Mesenchymal stem cell (in vitro differentiated cells and primary cell): ENCODE data around the gene TUT7.

Experiments used
- DNase-seq: peaks from one replicate; pipeline ENCODE4 v3.0.0-alpha.2; 2013
- H2AFZ ChIP-seq: one replicate; pipeline ENCODE4 v1.6.1; 2013; ENCODE audit warnings: low read depth, mild to moderate bottlenecking, control low read depth, inconsistent platforms, low read length, moderate library complexity
- H2AK5ac ChIP-seq: 2 replicates; pipeline ENCODE4 v1.6.1; 2013; ENCODE audit warnings: low read length, moderate library complexity, mild to moderate bottlenecking, inconsistent platforms; ENCODE audit not compliant: severe bottlenecking
- H2BK120ac ChIP-seq: one replicate; pipeline ENCODE4 v1.6.1; 2013; ENCODE audit warnings: low read depth, mild to moderate bottlenecking, inconsistent platforms, low read length, moderate library complexity
- H2BK12ac ChIP-seq, 2 experiments: one replicate each; pipeline ENCODE4 v1.6.1; 2013; ENCODE audit warnings: inconsistent platforms in 2 of 2, low read length in 2 of 2, mild to moderate bottlenecking in 2 of 2, moderate library complexity in 2 of 2, control low read depth in 1 of 2
- H2BK15ac ChIP-seq: one replicate; pipeline ENCODE4 v1.6.1; 2013; ENCODE audit warnings: mild to moderate bottlenecking, low read depth, inconsistent platforms; ENCODE audit not compliant: poor library complexity, severe bottlenecking
- H2BK5ac ChIP-seq: 2 replicates; pipeline ENCODE4 v1.6.1; 2013; ENCODE audit warnings: low read depth, mild to moderate bottlenecking, low read length, control low read depth, inconsistent platforms; ENCODE audit not compliant: poor library complexity, severe bottlenecking
- H3K14ac ChIP-seq, 2 experiments: one replicate each; pipeline ENCODE4 v1.6.1; 2013; ENCODE audit warnings: inconsistent platforms in 2 of 2, low read length in 2 of 2, control low read depth in 1 of 2, mild to moderate bottlenecking in 1 of 2, moderate library complexity in 1 of 2
- H3K18ac ChIP-seq, 2 experiments: one replicate each; pipeline ENCODE4 v1.6.1; 2013; ENCODE audit warnings: inconsistent platforms in 2 of 2, low read length in 2 of 2, control low read depth in 1 of 2, low read depth in 1 of 2, mild to moderate bottlenecking in 1 of 2
- H3K23ac ChIP-seq, 2 experiments: one replicate each; pipeline ENCODE4 v1.6.1; 2013; ENCODE audit warnings: inconsistent platforms in 2 of 2, low read length in 2 of 2, mild to moderate bottlenecking in 2 of 2, moderate library complexity in 2 of 2, control low read depth in 1 of 2
- H3K27ac ChIP-seq: 2 replicates; pipeline ENCODE4 v1.5.1; 2013; ENCODE audit warnings: mild to moderate bottlenecking, moderate library complexity, low read length, control low read depth, inconsistent platforms; ENCODE audit not compliant: poor library complexity, severe bottlenecking
- H3K27me3 ChIP-seq, 2 experiments: 2 replicates each; pipeline versions ENCODE4 v1.6.1 to v1.7.0; 2013; ENCODE audit warnings: low read length in 2 of 2, mild to moderate bottlenecking in 2 of 2, moderate library complexity in 2 of 2, control low read depth in 1 of 2, inconsistent platforms in 1 of 2; ENCODE audit not compliant: control insufficient read depth in 1 of 2, insufficient read depth in 1 of 2
- H3K36me3 ChIP-seq, 2 experiments: 2 replicates each; pipeline versions ENCODE4 v1.6.1 to v1.7.0; 2013; ENCODE audit warnings: low read length in 2 of 2, control low read depth in 1 of 2, inconsistent platforms in 1 of 2, low read depth in 1 of 2, mild to moderate bottlenecking in 1 of 2; ENCODE audit not compliant: insufficient read depth in 2 of 2, control insufficient read depth in 1 of 2
- H3K4ac ChIP-seq, 2 experiments: one replicate each; pipeline ENCODE4 v1.6.1; 2013; ENCODE audit warnings: inconsistent platforms in 2 of 2, low read length in 2 of 2, mild to moderate bottlenecking in 2 of 2, moderate library complexity in 2 of 2, control low read depth in 1 of 2, low read depth in 1 of 2
- H3K4me1 ChIP-seq: 2 replicates; pipeline ENCODE4 v1.6.1; 2013; ENCODE audit warnings: low read depth, low read length, control low read depth; ENCODE audit not compliant: control insufficient read depth, insufficient read depth
- H3K4me2 ChIP-seq: 2 replicates; pipeline ENCODE4 v1.6.1; 2013; ENCODE audit warnings: low read length, mild to moderate bottlenecking, inconsistent platforms; ENCODE audit not compliant: poor library complexity, severe bottlenecking
- H3K4me3 ChIP-seq, 2 experiments: 2 replicates each; pipeline versions ENCODE4 v1.5.1 to v1.7.0; 2013; ENCODE audit warnings: low read length in 2 of 2, mild to moderate bottlenecking in 2 of 2, control low read depth in 1 of 2, low read depth in 1 of 2; ENCODE audit not compliant: insufficient read depth in 1 of 2
- H3K79me1 ChIP-seq: replicated peaks from 2 replicates; pipeline ENCODE4 v1.6.1; 2013; ENCODE audit warnings: mild to moderate bottlenecking, control low read depth, low read length, inconsistent platforms; ENCODE audit not compliant: poor library complexity, severe bottlenecking
- H3K9ac ChIP-seq: 2 replicates; pipeline ENCODE4 v1.7.0; 2013; ENCODE audit warnings: mild to moderate bottlenecking, low read length, moderate library complexity
- H3K9me3 ChIP-seq: 2 replicates; pipeline ENCODE4 v1.7.0; 2013; ENCODE audit warnings: mild to moderate bottlenecking, low read length; ENCODE audit not compliant: control insufficient read depth
- H4K8ac ChIP-seq: one replicate; pipeline ENCODE4 v1.6.1; 2013; ENCODE audit warnings: inconsistent platforms, mild to moderate bottlenecking, low read length, moderate library complexity
- H4K91ac ChIP-seq: one replicate; pipeline ENCODE4 v1.6.1; 2013; ENCODE audit warnings: mild to moderate bottlenecking, low read length, inconsistent platforms
- WGBS: methylation state at CpG from one replicate; pipeline ENCODE4 v1.1.7; 2013; ENCODE audit warnings: mixed read lengths; 5-methylcytosine and 5-hydroxymethylcytosine counted together

The TUT7 gene

DNA sequence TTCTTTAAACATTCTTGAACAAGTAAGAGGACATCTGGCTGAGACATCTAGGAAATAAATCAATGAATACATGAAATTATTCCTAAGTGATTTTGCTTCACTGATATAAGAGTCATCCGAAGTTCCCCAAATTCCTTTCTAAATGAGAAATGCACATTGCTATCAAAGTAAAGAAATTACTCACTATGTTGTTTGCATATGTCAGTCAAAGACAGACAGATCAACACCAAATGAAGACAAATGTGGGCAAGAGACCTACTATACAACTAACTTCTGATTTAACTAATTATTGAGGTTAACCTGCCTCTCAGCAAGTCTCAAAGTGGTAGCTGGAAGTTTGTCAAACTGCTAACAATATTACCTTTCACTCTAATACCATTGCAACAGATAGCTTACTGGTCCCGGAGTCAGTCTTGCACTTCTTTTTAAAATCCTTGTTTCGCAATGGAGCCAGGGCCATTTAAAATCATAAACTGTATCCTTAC, 13.2 kb downstream of the TUT7 start:
- peaks cover 10 to 100% of the 10 kb centered on the region in 2 experiments for H3K36me3 ChIP-seq

DNA sequence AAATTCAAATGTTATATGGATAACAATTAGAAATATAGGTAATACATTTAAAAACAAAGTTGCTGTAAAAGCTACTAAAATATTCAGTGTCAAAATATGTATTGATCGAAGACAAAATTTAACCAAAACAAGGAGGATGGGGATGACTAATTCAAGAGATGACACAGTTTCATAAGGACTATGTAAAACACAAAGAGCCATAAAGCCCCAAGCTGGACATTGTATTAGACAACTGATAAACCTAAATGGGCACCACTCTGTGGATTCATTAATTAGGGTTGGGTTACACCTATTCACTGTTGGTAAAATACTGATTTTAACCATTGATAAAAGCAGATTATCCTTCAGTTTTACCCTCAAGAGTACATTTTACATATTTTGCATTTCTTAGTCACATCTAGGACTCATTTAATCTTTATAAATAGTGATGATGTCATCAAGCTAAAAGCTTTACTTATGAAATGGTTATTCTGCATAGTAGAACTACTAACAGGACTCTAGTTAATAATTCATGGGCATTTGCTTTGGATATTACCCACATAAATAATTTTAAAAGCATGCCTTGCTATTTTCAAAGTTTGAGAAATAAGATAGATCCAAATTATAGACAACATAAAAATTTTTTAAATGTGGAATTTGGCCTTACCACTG, 13.7 kb downstream of the TUT7 start:
- Histone ChIP-seq H3K79me1 (peaks cover 13% of the 10 kb centered on the region), H2BK15ac (no peak overlapping the region), H2BK120ac (no peak overlapping the region), H3K9ac (no peak overlapping the region), H2AK5ac (no peak overlapping the region), H2BK12ac (no peak overlapping the region), H3K4me1 (no peaks in the 10 kb centered on the region), H3K18ac (no peak overlapping the region), H4K8ac (no peak overlapping the region), H3K4me2 (no peak overlapping the region), H3K14ac (no peak overlapping the region), H4K91ac (no peak overlapping the region), H3K4ac (no peak overlapping the region), H2AFZ (no peak overlapping the region), H3K4me3 (no peak overlapping the region), H2BK5ac (no peak overlapping the region), H3K9me3 (no peaks in the 10 kb centered on the region), H3K27ac (no peak overlapping the region), H3K23ac (no peak overlapping the region), H3K27me3 (no peaks in the 10 kb centered on the region), H3K36me3 (peaks cover 8 to 100% of the 10 kb centered on the region in 2 experiments)
- no peak for DNase-seq
- no CpG with 5 or more reads among the region's 1 CpG for WGBS

More for the DNA sequence above, 13.2 kb downstream of the TUT7 start:
- peak overlapping the region; percentile 11 for H3K9ac ChIP-seq
- H3K79me1 ChIP-seq, result peaks cover 15% of the 10 kb centered on the region
- no peak overlapping the region for H3K4me3 ChIP-seq
- no peak overlapping the region for H2BK15ac ChIP-seq
- no peak overlapping the region for H3K23ac ChIP-seq
- H3K4ac ChIP-seq, result no peak overlapping the region
- no peak overlapping the region for H3K18ac ChIP-seq
- no peak overlapping the region for H2AFZ ChIP-seq
- no peak overlapping the region for H2BK120ac ChIP-seq
- H3K9me3 ChIP-seq, result no peaks in the 10 kb centered on the region
- H4K8ac ChIP-seq, result no peak overlapping the region
- no peak overlapping the region for H2AK5ac ChIP-seq
- H3K14ac ChIP-seq, result no peak overlapping the region
- over 99% methylated on average over 2 of the region's 3 CpGs for WGBS
- no peak for DNase-seq
- H2BK5ac ChIP-seq, result no peak overlapping the region
- H3K4me2 ChIP-seq, result no peak overlapping the region
- no peaks in the 10 kb centered on the region for H3K4me1 ChIP-seq
- peak overlapping the region; percentile 27 for H3K27ac ChIP-seq
- H3K27me3 ChIP-seq, result no peaks in the 10 kb centered on the region
- no peak overlapping the region for H2BK12ac ChIP-seq
- H4K91ac ChIP-seq, result no peak overlapping the region

DNA sequence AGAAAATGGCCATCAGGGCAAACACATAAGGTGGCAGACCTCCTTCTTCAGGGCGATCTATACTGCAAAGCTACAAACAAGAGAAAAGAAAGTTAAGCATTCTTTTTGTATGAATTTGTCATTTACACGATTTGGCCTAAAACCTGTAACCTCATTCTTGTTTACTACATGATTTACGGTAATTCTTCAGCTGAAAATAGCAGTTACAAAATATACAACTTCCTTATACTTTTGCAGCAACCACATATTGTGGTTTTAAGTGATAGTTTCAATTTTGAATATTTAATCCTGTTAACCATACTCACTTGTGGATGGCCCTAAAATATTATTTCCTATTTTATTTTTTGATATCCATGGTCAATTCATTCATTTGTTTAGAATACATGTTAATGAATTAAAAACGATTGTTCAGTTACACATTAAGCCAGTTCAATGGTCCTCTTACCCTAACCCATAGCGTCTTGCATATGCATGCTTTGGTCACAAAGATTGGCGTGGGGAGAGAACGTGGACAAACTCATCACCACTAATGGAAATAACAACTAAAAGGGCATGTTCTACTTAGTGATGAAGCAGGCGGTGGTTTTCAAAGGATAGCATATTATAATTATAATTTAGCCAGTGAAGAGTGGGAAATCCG, 16.6 kb downstream of the TUT7 start:
- Histone ChIP-seq H4K91ac (no peak overlapping the region), H3K4me2 (no peak overlapping the region), H3K23ac (no peak overlapping the region), H2AFZ (no peak overlapping the region), H3K4me3 (no peak overlapping the region), H4K8ac (no peak overlapping the region), H2AK5ac (no peak overlapping the region), H3K36me3 (peaks cover 10 to 100% of the 10 kb centered on the region in 2 experiments), H3K27me3 (no peaks in the 10 kb centered on the region), H3K14ac (no peak overlapping the region), H2BK120ac (no peak overlapping the region), H3K79me1 (peaks cover 12% of the 10 kb centered on the region), H3K4me1 (no peaks in the 10 kb centered on the region), H2BK5ac (no peak overlapping the region), H3K18ac (no peak overlapping the region), H3K9ac (no peak overlapping the region), H3K4ac (no peak overlapping the region), H3K27ac (no peak overlapping the region), H2BK15ac (no peak overlapping the region), H2BK12ac (no peak overlapping the region), H3K9me3 (no peaks in the 10 kb centered on the region)
- DNase-seq, result no peak
- 100% methylated on average over 8 of the region's 9 CpGs for WGBS

DNA sequence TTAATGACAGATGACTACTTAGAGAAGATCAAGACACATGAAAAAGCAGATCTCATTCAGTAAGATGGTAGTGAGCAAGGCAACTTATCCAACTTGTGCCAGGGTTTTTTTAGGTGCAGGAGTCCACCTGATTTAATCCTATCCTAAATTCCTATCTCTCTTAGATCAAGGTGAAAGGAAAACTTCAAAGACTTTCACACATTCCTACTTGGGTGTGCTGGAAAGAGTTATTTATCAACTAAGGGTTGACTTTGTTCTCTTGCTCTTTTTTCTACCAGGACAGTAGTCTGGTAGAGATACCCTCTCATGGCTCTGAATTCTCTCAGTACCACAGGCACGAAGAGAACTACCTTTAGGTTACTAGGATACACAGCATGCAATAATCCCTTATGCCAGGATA, 18.2 kb downstream of the TUT7 start:
- no peak overlapping the region for H3K4me3 ChIP-seq
- no peak overlapping the region for H3K4me2 ChIP-seq
- no peak overlapping the region for H2AK5ac ChIP-seq
- no peaks in the 10 kb centered on the region for H3K27me3 ChIP-seq
- H2BK5ac ChIP-seq, result no peak overlapping the region
- H3K23ac ChIP-seq, result no peak overlapping the region
- H3K9ac ChIP-seq, result no peak overlapping the region
- H2BK15ac ChIP-seq, result no peak overlapping the region
- WGBS, result 80% methylated on average over 1 of the region's 1 CpG
- H2BK12ac ChIP-seq, result no peak overlapping the region
- H4K8ac ChIP-seq, result no peak overlapping the region
- no peaks in the 10 kb centered on the region for H3K4me1 ChIP-seq
- H3K4ac ChIP-seq, result no peak overlapping the region
- H3K27ac ChIP-seq, result no peak overlapping the region
- no peaks in the 10 kb centered on the region for H3K9me3 ChIP-seq
- H3K18ac ChIP-seq, result no peak overlapping the region
- no peak overlapping the region for H3K14ac ChIP-seq
- H2AFZ ChIP-seq, result no peak overlapping the region
- H4K91ac ChIP-seq, result no peak overlapping the region
- no peak overlapping the region for H2BK120ac ChIP-seq
- H3K36me3 ChIP-seq, result peaks cover 6 to 100% of the 10 kb centered on the region in 2 experiments
- DNase-seq, result no peak
- H3K79me1 ChIP-seq, result peaks cover 8% of the 10 kb centered on the region
